Esophagus muscularis mucosa (tissue), 4 donors: Measurements from ENCODE around the gene RFX3.

Experiments
- CTCF ChIP-seq, 3 experiments: fragments of 200-600 bp in 2 of 3; fragments of 450-650 bp in 1 of 3; sonication (generic) in 2 of 3; IDR thresholded peaks; one replicate each; pipeline ENCODE4 v1.5.1; 2017 to 2019; ENCODE audit warnings: antibody characterized with exemption in 3 of 3, mild to moderate bottlenecking in 2 of 3, moderate library complexity in 1 of 3
- EP300 ChIP-seq: sonication (generic); formaldehyde crosslinking; IDR thresholded peaks from one replicate; pipeline ENCODE4 v1.6.1; 2017; ENCODE audit warnings: antibody characterized with exemption
- POLR2A ChIP-seq: fragments of 450-650 bp; IDR thresholded peaks from one replicate; pipeline ENCODE4 v1.6.1; 2017; ENCODE audit warnings: antibody characterized with exemption, moderate library complexity, mild to moderate bottlenecking, low read depth
- POLR2AphosphoS5 ChIP-seq, 2 donors: sonication (generic); formaldehyde crosslinking; IDR thresholded peaks; one replicate each; pipeline ENCODE4 v1.6.1; 2017; ENCODE audit warnings: antibody characterized with exemption in 2 of 2

- TF ChIP-seq CTCF (IDR thresholded peaks at IDR 0.05) (no peak), POLR2AphosphoS5 (IDR thresholded peaks at IDR 0.05) (no peak), EP300 (no peak), POLR2A (no peak)
These were observed 155.1 kb downstream of the RFX3 start for GRCh38 chr9:3370715-3371114.
